OCI-LY3 (cell line): Measurements from ENCODE around the gene STX18.

Experiments
- H2AFZ ChIP-seq: fragments of 200-600, 300-600 bp; shearing (Covaris generic); 2 replicates; pipeline ENCODE4 v1.6.0; 2014; ENCODE audit warnings: antibody characterized with exemption, low read depth, low read length
- H3K27ac ChIP-seq: fragments of 200-600, 300-600 bp; sonication (generic); 2 replicates; pipeline ENCODE4 v1.5.1; 2014; ENCODE audit warnings: mild to moderate bottlenecking, low read length, moderate library complexity, mixed read lengths
- H3K27me3 ChIP-seq: fragments of 200-600, 300-600 bp; sonication (generic); 2 replicates; pipeline ENCODE4 v1.6.1; 2014; ENCODE audit warnings: low read depth, low read length, mixed read lengths
- H3K36me3 ChIP-seq: fragments of 200-600, 300-600 bp; sonication (generic); replicated peaks from 2 replicates; pipeline ENCODE3; 2014; ENCODE audit warnings: low read depth, low read length, mixed read lengths
- H3K4me1 ChIP-seq: fragments of 300-600, 200-600 bp; sonication (generic); 2 replicates; pipeline ENCODE4 v1.6.1; 2014; ENCODE audit warnings: low read length, mixed read lengths
- H3K4me2 ChIP-seq: fragments of 200-600, 300-600 bp; sonication (generic); 2 replicates; pipeline ENCODE4 v1.6.1; 2014; ENCODE audit warnings: low read length, mixed read lengths
- H3K4me3 ChIP-seq: fragments of 300-600, 200-600 bp; sonication (generic); 2 replicates; pipeline ENCODE4 v1.5.1; 2014; ENCODE audit warnings: antibody characterized with exemption, mild to moderate bottlenecking, low read length, moderate library complexity
- H3K79me2 ChIP-seq: fragments of 300-600, 200-600 bp; shearing (Covaris generic); 2 replicates; pipeline ENCODE4 v1.6.1; 2014; ENCODE audit warnings: mild to moderate bottlenecking, low read length, mixed read lengths
- H3K9ac ChIP-seq: fragments of 300-600, 200-600 bp; shearing (Covaris generic); 2 replicates; pipeline ENCODE4 v1.6.0; 2014; ENCODE audit warnings: mild to moderate bottlenecking, low read length, moderate library complexity
- H3K9me3 ChIP-seq: fragments of 200-600, 300-600 bp; shearing (Covaris generic); 2 replicates; pipeline ENCODE4 v1.6.1; 2014; ENCODE audit warnings: low read length, mixed read lengths; ENCODE audit not compliant: insufficient read depth
- H4K20me1 ChIP-seq: fragments of 200-600, 300-600 bp; sonication (generic); 2 replicates; pipeline ENCODE4 v1.6.1; 2016; ENCODE audit warnings: low read length, mixed read lengths; ENCODE audit not compliant: insufficient read depth
- EZH2phosphoT487 ChIP-seq: fragments of 200-600 bp; shearing (Covaris generic); IDR thresholded peaks from 2 replicates; pipeline ENCODE4 v1.6.1; 2018; ENCODE audit warnings: antibody characterized with exemption, mixed run types, low read depth
- TF ChIP-seq, protein P1 (sequence below): fragments of 200-600, 300-600 bp; sonication (generic); IDR thresholded peaks from 2 replicates; pipeline ENCODE4 v1.5.1; 2014; ENCODE audit warnings: antibody characterized with exemption, low read length, low read depth

STX18 gene

DNA sequence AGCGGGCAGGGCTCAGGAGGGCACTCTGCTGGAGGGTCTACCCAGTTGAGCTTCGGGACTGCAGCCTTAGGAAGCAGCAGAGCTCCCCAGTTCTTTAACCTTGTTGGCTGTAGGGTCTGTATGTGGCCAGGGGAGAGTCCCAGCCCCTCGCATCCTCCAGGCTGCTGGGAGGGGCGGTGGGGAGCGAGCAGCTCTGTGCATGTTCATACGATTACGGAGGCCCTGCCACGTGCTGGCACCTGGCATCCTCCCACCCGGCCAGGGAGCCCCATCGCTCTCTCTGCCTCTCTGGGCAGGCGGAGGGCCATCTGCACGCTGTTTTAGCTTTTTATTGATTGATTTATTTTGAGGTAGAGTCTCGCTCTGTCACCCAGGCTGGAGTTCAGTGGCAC lies 133.7 kb downstream of the STX18 start:
- H3K4me1 ChIP-seq, result no peaks in the 10 kb centered on the region
- peaks cover 9% of the 10 kb centered on the region for H3K27me3 ChIP-seq
- no peaks in the 10 kb centered on the region for H3K9me3 ChIP-seq
- no peak overlapping the region for H3K27ac ChIP-seq
- no peak overlapping the region for H3K4me2 ChIP-seq
- no peak overlapping the region for H3K4me3 ChIP-seq
- H2AFZ ChIP-seq, result no peak overlapping the region
- H3K36me3 ChIP-seq, result no peaks in the 10 kb centered on the region
- TF ChIP-seq, protein P1, sequence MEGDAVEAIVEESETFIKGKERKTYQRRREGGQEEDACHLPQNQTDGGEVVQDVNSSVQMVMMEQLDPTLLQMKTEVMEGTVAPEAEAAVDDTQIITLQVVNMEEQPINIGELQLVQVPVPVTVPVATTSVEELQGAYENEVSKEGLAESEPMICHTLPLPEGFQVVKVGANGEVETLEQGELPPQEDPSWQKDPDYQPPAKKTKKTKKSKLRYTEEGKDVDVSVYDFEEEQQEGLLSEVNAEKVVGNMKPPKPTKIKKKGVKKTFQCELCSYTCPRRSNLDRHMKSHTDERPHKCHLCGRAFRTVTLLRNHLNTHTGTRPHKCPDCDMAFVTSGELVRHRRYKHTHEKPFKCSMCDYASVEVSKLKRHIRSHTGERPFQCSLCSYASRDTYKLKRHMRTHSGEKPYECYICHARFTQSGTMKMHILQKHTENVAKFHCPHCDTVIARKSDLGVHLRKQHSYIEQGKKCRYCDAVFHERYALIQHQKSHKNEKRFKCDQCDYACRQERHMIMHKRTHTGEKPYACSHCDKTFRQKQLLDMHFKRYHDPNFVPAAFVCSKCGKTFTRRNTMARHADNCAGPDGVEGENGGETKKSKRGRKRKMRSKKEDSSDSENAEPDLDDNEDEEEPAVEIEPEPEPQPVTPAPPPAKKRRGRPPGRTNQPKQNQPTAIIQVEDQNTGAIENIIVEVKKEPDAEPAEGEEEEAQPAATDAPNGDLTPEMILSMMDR, result no peak
- no peak for TF ChIP-seq EZH2phosphoT487
- no peak overlapping the region for H3K9ac ChIP-seq
- no peaks in the 10 kb centered on the region for H4K20me1 ChIP-seq
- H3K79me2 ChIP-seq, result no peaks in the 10 kb centered on the region

DNA sequence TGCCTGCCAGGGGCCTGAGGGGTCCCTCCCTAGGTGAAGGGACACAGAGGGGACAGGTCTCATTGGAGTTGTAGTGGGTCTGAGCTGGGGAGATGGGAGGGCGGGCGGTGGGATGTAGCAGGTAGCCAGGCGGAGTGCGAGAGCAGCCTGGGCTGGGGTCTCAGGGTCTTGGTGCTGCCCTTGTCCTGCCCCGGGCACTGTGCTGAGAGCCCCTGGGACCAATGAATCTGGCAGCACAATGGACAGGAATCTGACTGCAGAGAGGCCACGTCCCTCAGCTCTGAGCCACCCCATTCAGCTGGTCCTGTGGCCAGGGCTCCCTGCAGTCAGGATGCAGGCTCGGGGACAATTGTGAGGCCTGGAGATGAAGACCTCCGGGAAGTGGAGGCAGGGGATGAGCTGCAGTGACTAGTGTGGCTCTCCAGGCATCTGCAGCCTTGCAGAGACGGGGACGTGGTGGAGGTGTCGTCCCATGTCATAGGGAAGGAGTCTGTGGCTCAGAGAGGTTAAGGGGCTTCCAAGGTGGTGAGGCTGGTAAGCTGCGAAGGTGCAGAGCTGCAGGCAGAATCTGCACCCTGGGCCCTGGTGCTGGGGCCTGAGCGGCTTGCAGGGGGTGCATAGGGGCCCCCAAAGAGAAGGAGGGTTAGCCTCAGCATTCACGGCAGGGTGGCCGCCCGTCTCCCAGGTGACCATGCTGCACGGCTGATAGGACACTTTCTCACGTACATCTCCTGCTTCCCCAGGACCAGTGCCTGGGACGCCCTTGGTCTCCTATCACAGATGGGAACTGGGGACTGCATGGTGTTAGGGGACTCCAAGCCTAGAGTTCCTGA lies 134.3 kb downstream of the STX18 start:
- Histone ChIP-seq H2AFZ (no peak overlapping the region), H3K4me2 (no peak overlapping the region), H3K36me3 (no peaks in the 10 kb centered on the region), H3K9ac (no peak overlapping the region), H3K4me1 (no peaks in the 10 kb centered on the region), H3K27ac (no peak overlapping the region), H3K79me2 (no peaks in the 10 kb centered on the region), H3K9me3 (no peaks in the 10 kb centered on the region), H3K27me3 (peaks cover 9% of the 10 kb centered on the region), H4K20me1 (no peaks in the 10 kb centered on the region), H3K4me3 (no peak overlapping the region)
- TF ChIP-seq EZH2phosphoT487, result no peak
- TF ChIP-seq, protein P1, result no peak

DNA sequence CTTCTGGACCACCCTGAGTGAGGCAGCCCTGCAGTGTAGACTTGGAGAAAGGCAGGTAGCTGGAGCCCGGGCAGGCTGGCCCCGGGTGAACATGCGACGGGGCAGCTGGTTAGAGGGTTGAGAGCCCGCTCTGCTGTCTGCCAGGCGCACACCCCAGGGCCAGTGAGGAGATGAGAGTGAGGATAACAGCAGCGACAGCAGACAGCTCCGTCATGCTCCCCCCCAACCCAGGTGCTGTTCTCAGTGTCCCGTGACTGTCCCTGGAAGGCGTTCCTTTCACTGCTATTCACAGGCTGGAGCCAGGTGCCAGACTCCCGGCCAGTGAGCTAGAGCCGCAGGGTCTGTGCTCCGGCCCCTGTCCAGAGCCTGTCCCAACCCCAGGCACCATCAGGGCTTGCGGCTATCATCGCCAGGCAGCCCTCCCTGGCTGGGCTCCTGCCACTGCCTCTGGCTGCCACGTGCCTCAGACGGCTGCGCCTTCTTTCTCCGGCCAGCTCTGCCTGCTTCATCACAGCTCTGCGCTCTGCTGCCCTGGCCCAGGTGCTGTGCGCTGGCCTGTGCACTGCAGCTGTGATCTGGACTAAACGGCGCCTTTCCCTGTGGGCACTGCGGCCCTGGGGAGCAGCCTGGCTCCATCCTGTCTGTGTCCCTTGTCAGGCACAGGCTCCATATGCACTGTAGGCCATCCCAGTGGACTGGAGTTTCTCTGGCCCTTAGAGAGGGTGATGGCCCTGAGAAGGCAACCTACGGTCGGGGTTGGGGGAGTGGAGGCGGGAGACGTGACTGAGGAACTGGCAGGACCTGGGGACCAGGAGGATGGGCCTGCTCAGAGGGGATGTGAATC lies 135.2 kb downstream of the STX18 start:
- Histone ChIP-seq H4K20me1 (no peaks in the 10 kb centered on the region), H3K4me3 (no peak overlapping the region), H3K27me3 (peaks cover 9% of the 10 kb centered on the region), H2AFZ (no peak overlapping the region), H3K79me2 (no peaks in the 10 kb centered on the region), H3K4me2 (no peak overlapping the region), H3K36me3 (no peaks in the 10 kb centered on the region), H3K9ac (no peak overlapping the region), H3K4me1 (no peaks in the 10 kb centered on the region), H3K9me3 (no peaks in the 10 kb centered on the region), H3K27ac (no peak overlapping the region)
- TF ChIP-seq, protein P1, result no peak
- no peak for TF ChIP-seq EZH2phosphoT487

DNA sequence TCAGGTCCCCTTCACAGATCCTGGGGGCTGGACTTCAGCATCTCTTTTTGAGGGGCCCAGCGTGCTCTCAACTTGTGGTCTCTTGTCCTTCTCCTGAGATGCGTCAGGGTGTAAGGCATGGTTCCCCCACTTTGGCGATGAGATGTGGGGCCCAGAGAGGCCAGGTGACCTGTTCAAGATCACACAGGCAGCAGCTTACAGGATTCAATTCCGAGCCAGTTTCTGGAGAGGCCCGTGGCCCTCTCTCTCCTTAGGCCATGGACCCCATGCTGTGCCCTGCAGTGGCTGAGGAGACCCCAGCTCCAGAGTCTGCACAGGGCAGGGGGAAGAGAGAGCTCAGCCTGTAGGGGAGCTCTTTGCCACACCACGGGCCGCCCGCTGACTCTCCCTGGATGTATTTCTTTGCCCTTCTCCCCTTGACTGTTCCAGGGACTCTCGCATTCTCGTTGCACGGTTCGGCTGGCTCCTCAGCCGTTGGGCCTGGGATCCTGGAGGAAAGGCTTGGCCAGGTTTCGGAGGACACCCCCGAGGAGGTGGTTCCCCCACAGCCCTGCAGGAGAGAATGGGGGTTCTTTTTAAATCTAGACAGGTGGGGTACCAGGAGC lies 136.4 kb downstream of the STX18 start:
- H2AFZ ChIP-seq, result no peak overlapping the region
- no peak overlapping the region for H3K9ac ChIP-seq
- no peaks in the 10 kb centered on the region for H3K36me3 ChIP-seq
- H3K4me1 ChIP-seq, result no peaks in the 10 kb centered on the region
- no peaks in the 10 kb centered on the region for H3K79me2 ChIP-seq
- no peak for TF ChIP-seq EZH2phosphoT487
- TF ChIP-seq, protein P1, result no peak
- no peak overlapping the region for H3K4me3 ChIP-seq
- no peak overlapping the region for H3K27ac ChIP-seq
- H3K4me2 ChIP-seq, result no peak overlapping the region
- H3K9me3 ChIP-seq, result no peaks in the 10 kb centered on the region
- H3K27me3 ChIP-seq, result peaks cover 20% of the 10 kb centered on the region
- no peaks in the 10 kb centered on the region for H4K20me1 ChIP-seq
